ENCODE data around the gene ZNF90. TPM values are rescaled to one million over a fixed set of nuclear protein-coding genes. Genes with fewer than 3 reads are reported as not detected.
A peak's percentile ranks its signal among the peaks of the same experiment; 100 is the strongest.

The ZNF90 gene
- total and polyA plus RNA-seq, 2 of the 8 experiments (the other 6 are each of a cell fraction or from before 2014, with no cell fraction given): 41.2 to 114 TPM

DNA sequence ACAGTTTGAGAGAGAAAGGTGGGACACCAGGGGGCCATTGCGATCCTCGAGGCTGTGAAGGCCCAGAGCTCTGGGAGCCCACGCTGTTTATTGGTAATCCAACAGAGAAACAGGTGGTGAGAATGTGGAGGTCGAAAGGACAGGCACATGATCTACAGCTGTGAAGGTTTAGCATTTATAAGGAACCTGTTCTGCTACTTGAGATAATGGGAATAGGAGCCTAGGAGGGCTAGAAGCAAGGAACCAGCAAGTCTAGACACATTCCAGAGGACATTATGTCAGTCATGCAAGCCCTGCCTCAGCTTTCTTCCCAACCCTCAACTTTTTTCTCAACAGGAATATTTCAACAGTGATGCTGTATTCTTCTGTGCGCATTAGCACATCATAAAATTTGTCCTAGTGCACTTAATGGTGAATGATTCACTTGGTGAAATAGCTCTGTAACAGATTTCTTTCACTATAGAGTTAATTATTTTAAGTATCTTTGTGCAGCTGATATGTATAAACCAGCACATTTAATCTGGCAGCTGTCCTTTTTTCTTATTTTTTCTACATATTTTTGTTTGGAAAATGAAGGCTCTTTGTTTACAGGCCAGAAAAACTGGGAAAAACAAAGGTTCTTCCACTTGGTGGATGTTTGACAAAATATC is 25.4 kb downstream of the ZNF90 start:
- peaks cover 6% of the 10 kb centered on the region; the same call in 1 of the 2 replicates for H3K79me1 ChIP-seq (ENCODE audit: low read depth, low read length)
- FAIRE-seq: peak; percentile 97
- H4K20me1 ChIP-seq (replicated peaks in 1 of 2; ENCODE audit: control insufficient read depth in 1 of 2, insufficient read depth in 2 of 2, low read length in 2 of 2): peaks cover 0 to 2% of the 10 kb centered on the region in 2 experiments
- 64% methylated on average over 5 of the region's 5 CpGs; no CpG with 5 or more reads in 1 of the 2 experiments for WGBS, 2 experiments (ENCODE audit: extremely low coverage in 1 of 2, insufficient coverage in 1 of 2, insufficient read length in 1 of 2, insufficient replicate concordance in 2 of 2, low coverage in 1 of 2, low lambda C conversion rate in 2 of 2, missing lambda C conversion rate in 1 of 2)
- H3K79me2 ChIP-seq (ENCODE audit: control insufficient read depth in 1 of 2, insufficient read depth in 2 of 2, low read length in 2 of 2): peaks cover 10 to 91% of the 10 kb centered on the region in 2 experiments
- no peak overlapping the region for H3K14ac ChIP-seq (ENCODE audit: insufficient read length)
- no peak overlapping the region for H3K27ac ChIP-seq (ENCODE audit: low read depth, low read length)
- H3K27me3 ChIP-seq (replicated peaks in 1 of 4; ENCODE audit: control insufficient read depth in 3 of 4, extremely low read depth in 1 of 4, insufficient read depth in 3 of 4, low read length in 3 of 4): no peaks in the 10 kb centered on the region
- no peak overlapping the region for H4K91ac ChIP-seq (replicated peaks; ENCODE audit: insufficient read length, low read length)
- no peak overlapping the region for H2BK20ac ChIP-seq (ENCODE audit: low read length)
- H2BK120ac ChIP-seq (replicated peaks; ENCODE audit: low read depth, low read length): no peak overlapping the region
- no peak overlapping the region for H2BK5ac ChIP-seq (ENCODE audit: low read depth, low read length)
- no peak overlapping the region for H3K23ac ChIP-seq (ENCODE audit: insufficient read length)
- H3K9ac ChIP-seq (replicated peaks in 1 of 4; ENCODE audit: extremely low read depth in 1 of 4, low read depth in 3 of 4, low read length in 3 of 4): no peak overlapping the region
- peaks cover 4 to 15% of the 10 kb centered on the region in 2 experiments; a peak in 2 of 4 replicates for H3K9me3 ChIP-seq (ENCODE audit: insufficient read depth in 2 of 2, low read depth in 1 of 2, low read length in 1 of 2)
- no peak overlapping the region for H2AFZ ChIP-seq (ENCODE audit: low read length)
- peaks cover 17 to 80% (median 42%) of the 10 kb centered on the region in 4 experiments for H3K36me3 ChIP-seq (ENCODE audit: control insufficient read depth in 2 of 4, insufficient read depth in 4 of 4, low read length in 3 of 4)
- no peak overlapping the region for H3K56ac ChIP-seq (replicated peaks; ENCODE audit: insufficient read length, low read depth, low read length)
- H4K5ac ChIP-seq (ENCODE audit: insufficient read length, low read depth, low read length): no peak overlapping the region
- no peak overlapping the region for H4K8ac ChIP-seq (ENCODE audit: extremely low read depth, insufficient read depth, low read length)
- no peak overlapping the region for H2BK12ac ChIP-seq (ENCODE audit: low read depth, low read length)
- H3K4me3 ChIP-seq (ENCODE audit: extremely low read depth in 1 of 4, insufficient read depth in 2 of 4, low read depth in 3 of 4, low read length in 4 of 4): no peak overlapping the region; a peak in 1 of 8 replicates
- CTCF ChIA-PET (ENCODE audit: partially characterized antibody): interaction anchor here (1.1 to 1.7 kb wide), 3 partner anchors 38 to 106 kb away, joined by 3 to 7 read pairs (median 4); no protein-coding TSS in a partner anchor
- peak in 1 of 2 experiments; percentile 54 for DNase-seq (ENCODE audit: low read depth in 1 of 2, low spot score in 2 of 2)
- POLR2A ChIA-PET (ENCODE audit: partially characterized antibody): interaction anchor here (0.7 to 8.0 kb wide), 15 partner anchors 9 to 135 kb away, joined by 3 to 134 read pairs (median 4); partner anchors contain the start of genes ZNF486, ZNF682 and ZNF90
- no peak overlapping the region for H3K4ac ChIP-seq (replicated peaks; ENCODE audit: insufficient read length, low read depth, low read length)
- H3K4me2 ChIP-seq (ENCODE audit: insufficient read depth in 1 of 2, low read depth in 2 of 2, low read length in 2 of 2): no peak overlapping the region
- H3K23me2 ChIP-seq (ENCODE audit: low read depth, low read length): no peaks in the 10 kb centered on the region
- no peak overlapping the region for H2AK5ac ChIP-seq (ENCODE audit: low read depth, low read length)
- no peak overlapping the region for H2BK15ac ChIP-seq (ENCODE audit: low read length)
- H3K4me1 ChIP-seq (replicated peaks in 1 of 4; ENCODE audit: control insufficient read depth in 3 of 4, insufficient read depth in 4 of 4, low read length in 3 of 4): peaks cover 0 to 2% (median 0%) of the 10 kb centered on the region in 4 experiments; a peak in 2 of 7 replicates
- no peak overlapping the region for H3K18ac ChIP-seq (ENCODE audit: extremely low read depth, low read length)
- no peak for TF ChIP-seq BRCA1 (IDR thresholded peaks at IDR 0.05; ENCODE audit: low read depth, low read length)
- no peak for TF ChIP-seq TAF7 (optimal IDR thresholded peaks at IDR 0.05; ENCODE audit: borderline replicate concordance, low read depth, low read length)
- no peak for TF ChIP-seq SAP30 (IDR thresholded peaks at IDR 0.05; ENCODE audit: insufficient read depth, insufficient replicate concordance, low read length)
- no peak for TF ChIP-seq CBX5 (IDR thresholded peaks at IDR 0.05; ENCODE audit: low read depth, low read length)
- TF ChIP-seq TBP (IDR thresholded peaks at IDR 0.05; ENCODE audit: low read depth, low read length): no peak
- no peak for TF ChIP-seq SIRT6 (IDR thresholded peaks at IDR 0.05; ENCODE audit: low read length)
- peak; percentile 54; the same call in 1 of the 2 replicates for TF ChIP-seq SP1 (IDR thresholded peaks at IDR 0.05; ENCODE audit: low read depth, low read length)
- no peak for TF ChIP-seq HDAC6 (IDR thresholded peaks at IDR 0.05; ENCODE audit: low read depth, low read length)
- no peak for TF ChIP-seq EGR1 (IDR thresholded peaks at IDR 0.05; ENCODE audit: borderline replicate concordance, low read depth, low read length)
- TF ChIP-seq SIX5 (IDR thresholded peaks at IDR 0.05; ENCODE audit: low read depth, low read length): no peak
- no peak for TF ChIP-seq PHF8 (conservative IDR thresholded peaks at IDR 0.05; ENCODE audit: low read depth, low read length)
- TF ChIP-seq JUND (IDR thresholded peaks at IDR 0.05; ENCODE audit: low read length): no peak
- TF ChIP-seq, protein P1, sequence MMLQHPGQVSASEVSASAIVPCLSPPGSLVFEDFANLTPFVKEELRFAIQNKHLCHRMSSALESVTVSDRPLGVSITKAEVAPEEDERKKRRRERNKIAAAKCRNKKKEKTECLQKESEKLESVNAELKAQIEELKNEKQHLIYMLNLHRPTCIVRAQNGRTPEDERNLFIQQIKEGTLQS (IDR thresholded peaks at IDR 0.05; ENCODE audit: insufficient read depth, low read depth, low read length): no peak
